Measurements from ENCODE around the gene PCDHGA10.

DNA sequence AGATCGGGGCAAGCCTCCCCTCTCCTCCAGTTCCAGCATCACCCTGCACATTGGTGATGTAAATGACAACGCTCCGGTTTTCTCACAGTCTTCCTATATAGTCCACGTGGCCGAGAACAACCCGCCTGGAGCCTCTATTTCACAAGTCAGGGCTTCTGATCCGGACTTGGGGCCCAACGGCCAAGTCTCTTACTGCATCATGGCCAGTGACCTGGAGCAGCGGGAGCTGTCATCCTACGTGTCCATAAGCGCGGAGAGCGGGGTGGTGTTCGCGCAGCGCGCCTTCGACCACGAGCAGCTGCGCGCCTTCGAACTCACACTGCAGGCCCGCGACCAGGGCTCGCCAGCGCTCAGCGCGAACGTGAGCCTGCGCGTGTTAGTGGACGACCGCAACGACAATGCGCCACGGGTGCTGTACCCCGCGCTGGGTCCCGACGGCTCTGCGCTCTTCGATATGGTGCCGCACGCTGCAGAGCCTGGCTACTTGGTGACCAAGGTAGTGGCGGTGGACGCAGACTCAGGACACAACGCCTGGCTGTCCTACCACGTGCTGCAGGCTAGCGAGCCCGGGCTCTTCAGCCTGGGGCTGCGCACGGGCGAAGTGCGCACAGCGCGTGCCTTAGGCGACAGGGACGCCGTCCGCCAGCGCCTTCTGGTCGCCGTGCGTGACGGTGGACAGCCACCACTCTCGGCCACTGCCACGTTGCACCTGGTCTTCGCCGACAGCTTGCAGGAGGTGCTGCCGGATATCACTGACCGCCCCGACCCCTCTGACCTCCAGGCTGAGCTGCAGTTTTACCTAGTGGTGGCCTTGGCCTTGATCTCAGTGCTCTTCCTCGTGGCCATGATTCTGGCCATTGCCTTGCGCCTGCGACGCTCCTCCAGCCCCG is 23.4 kb upstream of the PCDHGA10 start:
- TF ChIP-seq EZH2 (IDR thresholded peaks at IDR 0.05; ENCODE audit: insufficient read depth, poor library complexity, severe bottlenecking) = no peak
- TF ChIP-seq EZH2phosphoT487 (IDR thresholded peaks at IDR 0.05; ENCODE audit: insufficient read depth, low read depth) = no peak
